Measurements from ENCODE around the gene ASB9. TPM values are rescaled to one million over a fixed set of nuclear protein-coding genes. Genes with fewer than 3 reads are reported as not detected.

Gene ASB9
- total RNA-seq, 1 experiment from 2014 or later: 5.7 TPM

GRCh38 chrX:15244421-15244820 lies 25.5 kb downstream of the ASB9 start:
- POLR2A ChIA-PET (ENCODE audit: unreplicated experiment): no interaction called here
- no peak overlapping the region for H3K27ac ChIP-seq
- H3K4me2 ChIP-seq: no peak overlapping the region
- H3K9me3 ChIP-seq (ENCODE audit: insufficient read depth, low read depth): no peaks in the 10 kb centered on the region
- no peak for TF ChIP-seq CTCF (conservative IDR thresholded peaks at IDR 0.05)
- TF ChIP-seq EZH2 (IDR thresholded peaks at IDR 0.05; ENCODE audit: low read depth): no peak
- no peaks in the 10 kb centered on the region for H3K79me2 ChIP-seq (ENCODE audit: low read depth)
- DNase-seq: no peak
- H3K4me1 ChIP-seq (replicated peaks; ENCODE audit: insufficient read depth): no peaks in the 10 kb centered on the region
- no peaks in the 10 kb centered on the region for H3K36me3 ChIP-seq (ENCODE audit: low read depth)
- no peak overlapping the region for H2AFZ ChIP-seq
- intact Hi-C loops (cut with micrococcal nuclease; ENCODE audit: unreplicated experiment): loop anchor here (10.0 kb wide), 1 partner anchor 100 kb away; no protein-coding TSS in a partner anchor
- H3K4me3 ChIP-seq: no peak overlapping the region
- H3F3A ChIP-seq (ENCODE audit: insufficient read depth, low read depth): no peaks in the 10 kb centered on the region
- no TSS peak for BruUV-seq (replicated peaks)
- CTCF ChIA-PET: no interaction called here
- no peaks in the 10 kb centered on the region for H4K20me1 ChIP-seq (ENCODE audit: insufficient read depth)
- no peaks in the 10 kb centered on the region for H3K27me3 ChIP-seq (ENCODE audit: insufficient read depth, low read depth)
- no peaks in the 10 kb centered on the region for H3K9me2 ChIP-seq (ENCODE audit: insufficient read depth)

GRCh38 chrX:15242899-15243555 lies 26.9 kb downstream of the ASB9 start:
- no peak overlapping the region for H3K27ac ChIP-seq
- DNase-seq: peak; percentile 9 to 40
- no peaks in the 10 kb centered on the region for H3K27me3 ChIP-seq (ENCODE audit: insufficient read depth, low read depth)
- no peak overlapping the region for H3K4me2 ChIP-seq
- H3K9me3 ChIP-seq (ENCODE audit: insufficient read depth, low read depth): no peaks in the 10 kb centered on the region
- no peaks in the 10 kb centered on the region for H4K20me1 ChIP-seq (ENCODE audit: insufficient read depth)
- no peaks in the 10 kb centered on the region for H3K36me3 ChIP-seq (ENCODE audit: low read depth)
- intact Hi-C loops (cut with micrococcal nuclease; ENCODE audit: unreplicated experiment): loop anchor here (2.0 to 10.0 kb wide), 2 partner anchors 98 to 1204 kb away; no protein-coding TSS in a partner anchor
- no peaks in the 10 kb centered on the region for H3K4me1 ChIP-seq (replicated peaks; ENCODE audit: insufficient read depth)
- H3K4me3 ChIP-seq: no peak overlapping the region
- H2AFZ ChIP-seq: no peak overlapping the region
- H3K79me2 ChIP-seq (ENCODE audit: low read depth): no peaks in the 10 kb centered on the region
- no TSS peak for BruUV-seq (replicated peaks)
- no peaks in the 10 kb centered on the region for H3K9me2 ChIP-seq (ENCODE audit: insufficient read depth)
- H3F3A ChIP-seq (ENCODE audit: insufficient read depth, low read depth): no peaks in the 10 kb centered on the region
- ChIA-PET CTCF (interaction anchor here (1.4 kb wide), 1 partner anchor 1202 kb away, joined by 3 read pairs; no protein-coding TSS in a partner anchor), POLR2A (ENCODE audit: unreplicated experiment) (no interaction called here)
- TF ChIP-seq EZH2 (IDR thresholded peaks at IDR 0.05; ENCODE audit: low read depth) (no peak), CTCF (conservative IDR thresholded peaks at IDR 0.05) (peak; percentile 68)

GRCh38 chrX:15241301-15241700 lies 28.6 kb downstream of the ASB9 start:
- Histone ChIP-seq H3F3A (ENCODE audit: insufficient read depth, low read depth) (no peaks in the 10 kb centered on the region), H3K4me1 (replicated peaks; ENCODE audit: insufficient read depth) (no peaks in the 10 kb centered on the region), H3K4me3 (no peak overlapping the region), H3K9me2 (ENCODE audit: insufficient read depth) (no peaks in the 10 kb centered on the region), H3K27ac (no peak overlapping the region), H3K27me3 (ENCODE audit: insufficient read depth, low read depth) (no peaks in the 10 kb centered on the region), H3K36me3 (ENCODE audit: low read depth) (no peaks in the 10 kb centered on the region), H3K79me2 (ENCODE audit: low read depth) (no peaks in the 10 kb centered on the region), H3K9me3 (ENCODE audit: insufficient read depth, low read depth) (no peaks in the 10 kb centered on the region), H2AFZ (no peak overlapping the region), H4K20me1 (ENCODE audit: insufficient read depth) (no peaks in the 10 kb centered on the region), H3K4me2 (no peak overlapping the region)
- intact Hi-C loops (cut with micrococcal nuclease; ENCODE audit: unreplicated experiment): loop anchor here (10.0 kb wide), 1 partner anchor 96 kb away; no protein-coding TSS in a partner anchor
- POLR2A ChIA-PET (ENCODE audit: unreplicated experiment): no interaction called here
- TF ChIP-seq CTCF (conservative IDR thresholded peaks at IDR 0.05): no peak
- no peak for TF ChIP-seq EZH2 (IDR thresholded peaks at IDR 0.05; ENCODE audit: low read depth)
- no peak for DNase-seq
- CTCF ChIA-PET: no interaction called here
- no TSS peak for BruUV-seq (replicated peaks)

All from PC-9 (cell line).